Panc1 (cell line): Measurements from ENCODE around the gene OXCT2. TPM values are rescaled to one million over a fixed set of nuclear protein-coding genes. Genes with fewer than 3 reads are reported as not detected.

Source experiments
- ATAC-seq: fragments of 200-7000 bp; cut with Tn5 transposase; 2 replicates; pipeline ENCODE4 v1.9.1; 2020; ENCODE audit warnings: mild to moderate bottlenecking, moderate library complexity
- BruUV-seq: library from RNA; stranded (reverse); fragments of 400-500 nt; replicated peaks from 2 replicates; lab custom pipeline; 2021; lab: Mats Ljungman, UMichigan
- CTCF ChIA-PET: fragments of 300-600 bp; sonication (Branson Sonifier 250); formaldehyde crosslinking; loops from one replicate; lab custom pipeline; 2022; ENCODE audit warnings: antibody characterized with exemption; lab: Charles Lee
- POLR2A ChIA-PET: fragments of 300-600 bp; sonication (Branson Sonifier 250); formaldehyde crosslinking; loops from one replicate; lab custom pipeline; 2022; ENCODE audit warnings: antibody characterized with exemption; lab: Charles Lee
- DNase-seq: peaks from one replicate; pipeline ENCODE4 v3.0.0-alpha.2; 2010; ENCODE audit warnings: low read depth, low spot score
- H3K27ac ChIP-seq: 2 replicates; pipeline ENCODE4 v1.5.1; 2011; ENCODE audit warnings: mild to moderate bottlenecking, low read length, inconsistent platforms
- H3K27me3 ChIP-seq: fragments of 200-500 bp; sonication (Bioruptor generic); 2 replicates; pipeline ENCODE4 v1.6.0; 2014; ENCODE audit warnings: low read length, inconsistent platforms; ENCODE audit not compliant: control insufficient read depth, insufficient read depth
- H3K36me3 ChIP-seq: fragments of 200-500 bp; sonication (Bioruptor generic); 2 replicates; pipeline ENCODE4 v1.5.1; 2014; ENCODE audit warnings: inconsistent platforms, mild to moderate bottlenecking, low read length, moderate library complexity; ENCODE audit not compliant: control insufficient read depth, insufficient read depth
- H3K4me1 ChIP-seq: 2 replicates; pipeline ENCODE4 v1.5.1; 2011; ENCODE audit warnings: inconsistent platforms, mild to moderate bottlenecking, low read length, moderate library complexity; ENCODE audit not compliant: control insufficient read depth, insufficient read depth
- H3K4me3 ChIP-seq, 2 experiments: 2 replicates each; pipeline ENCODE4 v1.5.1; 2011 to 2012; ENCODE audit warnings: low read depth in 2 of 2, low read length in 2 of 2, mild to moderate bottlenecking in 2 of 2, inconsistent platforms in 1 of 2, moderate library complexity in 1 of 2
- H3K9me3 ChIP-seq: fragments of 200-500 bp; sonication (Bioruptor generic); 2 replicates; pipeline ENCODE4 v1.5.1; 2014; ENCODE audit warnings: low read depth, mild to moderate bottlenecking, inconsistent platforms, low read length, moderate library complexity; ENCODE audit not compliant: control insufficient read depth, insufficient read depth
- CTCF ChIP-seq: fragments of 450-650 bp; IDR thresholded peaks from 2 replicates; pipeline ENCODE4 v1.5.1; 2017; ENCODE audit warnings: mild to moderate bottlenecking
- POLR2AphosphoS5 ChIP-seq: IDR thresholded peaks from 2 replicates; pipeline ENCODE4 v1.6.1; 2012; ENCODE audit warnings: mild to moderate bottlenecking, low read depth, low read length, moderate library complexity
- REST ChIP-seq, 2 experiments: IDR thresholded peaks; 2 replicates each; pipeline ENCODE4 v1.6.1; 2011 to 2012; ENCODE audit warnings: low read depth in 2 of 2, control low read depth in 1 of 2, low read length in 1 of 2, mild to moderate bottlenecking in 1 of 2, moderate library complexity in 1 of 2; ENCODE audit not compliant: insufficient read depth in 1 of 2
- SIN3A ChIP-seq: IDR thresholded peaks from 2 replicates; pipeline ENCODE4 v1.6.1; 2012; ENCODE audit warnings: low read depth, mild to moderate bottlenecking, low read length, moderate library complexity, borderline replicate concordance; ENCODE audit not compliant: insufficient read depth
- TCF7L2 ChIP-seq: IDR thresholded peaks from 2 replicates; pipeline ENCODE4 v1.6.1; 2011; ENCODE audit warnings: mild to moderate bottlenecking, low read depth, low read length, inconsistent platforms
- in situ Hi-C: cut with HindIII; loops from 2 replicates; pipeline ENCODE4 v1.10.0; 2016; ENCODE audit warnings: low sequenced_read_pairs, low pct_unique_long_range_greater_than_20kb
- intact Hi-C: fragments of 100-400 bp; cut with micrococcal nuclease; formaldehyde crosslinking; loops from one replicate; pipeline ENCODE4 v1.10.0; 2022; ENCODE audit not compliant: unreplicated experiment
- total RNA-seq: library from RNA; stranded (reverse); gene quantifications from one replicate; pipeline ENCODE4 v1.2.1, GENCODE V29; 2021; ENCODE audit not compliant: unreplicated experiment

The OXCT2 gene
- total RNA-seq, 1 experiment from 2014 or later = 1.9 TPM

GRCh38 chr1:39729030-39729429, 42.1 kb downstream of the OXCT2 start:
- POLR2A ChIA-PET = no interaction called here
- Histone ChIP-seq H3K27me3 (peaks cover 8% of the 10 kb centered on the region), H3K4me1 (no peaks in the 10 kb centered on the region), H3K4me3 (no peak overlapping the region), H3K9me3 (no peaks in the 10 kb centered on the region), H3K36me3 (no peaks in the 10 kb centered on the region), H3K27ac (no peak overlapping the region)
- BruUV-seq = no TSS peak
- DNase-seq (no peak), ATAC-seq (no peak)
- CTCF ChIA-PET = no interaction called here
- TF ChIP-seq REST (IDR thresholded peaks at IDR 0.05; ENCODE audit: insufficient read depth in 1 of 2, low read depth in 2 of 2, low read length in 1 of 2) = no peak
- no peak for TF ChIP-seq POLR2AphosphoS5
- no peak for TF ChIP-seq SIN3A
- TF ChIP-seq TCF7L2 = no peak
- TF ChIP-seq CTCF = no peak
- intact Hi-C loops = no loop called here
- in situ Hi-C loops = no loop called here

- CTCF ChIA-PET = interaction anchor here (0.6 kb wide), 1 partner anchor 11 kb away, joined by 3 read pairs; the partner anchor contains the start of gene PPIE
Observed at GRCh38 chr1:39727932-39728317, 43.2 kb downstream of the OXCT2 start.

More at GRCh38 chr1:39727932-39728317, 43.2 kb downstream of the OXCT2 start:
- H3K9me3 ChIP-seq = no peaks in the 10 kb centered on the region
- TF ChIP-seq CTCF (no peak), POLR2AphosphoS5 (no peak), TCF7L2 (no peak), REST (IDR thresholded peaks at IDR 0.05; ENCODE audit: insufficient read depth in 1 of 2, low read depth in 2 of 2, low read length in 1 of 2) (no peak), SIN3A (no peak)
- H3K4me1 ChIP-seq = no peaks in the 10 kb centered on the region
- H3K27ac ChIP-seq = no peak overlapping the region
- intact Hi-C loops = no loop called here
- POLR2A ChIA-PET = interaction anchor here (0.6 kb wide), 1 partner anchor 11 kb away, joined by 9 read pairs; the partner anchor contains the start of gene PPIE
- DNase-seq (no peak), ATAC-seq (no peak)
- H3K36me3 ChIP-seq = no peaks in the 10 kb centered on the region
- H3K4me3 ChIP-seq = no peak overlapping the region
- in situ Hi-C loops = no loop called here
- H3K27me3 ChIP-seq = peaks cover 8% of the 10 kb centered on the region
- no TSS peak for BruUV-seq
